GM19099 (cell line): ENCODE measurements around the gene MACROH2A2.
A peak's percentile ranks its signal among the peaks of the same experiment; 100 is the strongest.

ENCODE experiments used
- POLR2A ChIP-seq: IDR thresholded peaks from 3 replicates; pipeline ENCODE4 v1.6.1; 2011; ENCODE audit warnings: low read depth; ENCODE audit not compliant: insufficient read length; ENCODE audit errors: extremely low read depth

MACROH2A2 gene

GRCh38 chr10:70132098-70133029, 79.7 kb downstream of the MACROH2A2 start, which contains the start of gene AIFM2:
AIFM2 (minus strand) TSS chr10:70132825; CDS start chr10:70124084, 8,741 bp downstream.
- TF ChIP-seq POLR2A: peak; percentile 77

DNA sequence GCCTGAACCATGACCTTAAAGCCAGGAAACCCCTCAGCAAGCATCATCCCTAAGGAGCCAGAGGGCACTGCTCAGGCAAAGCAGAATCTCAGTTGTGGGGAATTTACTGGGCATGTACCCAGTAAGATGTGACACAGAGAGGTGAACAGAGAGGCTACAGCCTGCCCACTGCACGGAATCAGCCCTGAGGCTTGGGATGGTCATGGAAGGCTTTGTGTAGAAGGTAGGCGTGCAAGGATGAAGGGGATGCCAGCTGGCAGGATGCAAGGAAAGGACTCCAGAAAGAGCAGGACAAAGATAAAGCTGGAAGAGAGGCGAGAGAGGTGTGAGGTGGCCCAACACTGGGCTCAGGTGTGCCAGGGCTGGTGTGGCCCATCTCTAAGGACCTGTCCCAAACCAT, 82.4 kb downstream of the MACROH2A2 start:
- no peak for TF ChIP-seq POLR2A

- no peak for TF ChIP-seq POLR2A
Observed at GRCh38 chr10:70135684-70136083, 83.0 kb downstream of the MACROH2A2 start.

- TF ChIP-seq POLR2A: no peak
Observed at GRCh38 chr10:70137135-70137534, 84.5 kb downstream of the MACROH2A2 start.

- TF ChIP-seq POLR2A: no peak
Observed at GRCh38 chr10:70137927-70138883, 85.6 kb downstream of the MACROH2A2 start.

- TF ChIP-seq POLR2A: no peak
Observed at GRCh38 chr10:70139151-70139996, 86.7 kb downstream of the MACROH2A2 start.

- TF ChIP-seq POLR2A: no peak
Observed at GRCh38 chr10:70139997-70140250, 87.3 kb downstream of the MACROH2A2 start.

- TF ChIP-seq POLR2A: no peak
Observed at GRCh38 chr10:70140297-70140696, 87.7 kb downstream of the MACROH2A2 start.

DNA sequence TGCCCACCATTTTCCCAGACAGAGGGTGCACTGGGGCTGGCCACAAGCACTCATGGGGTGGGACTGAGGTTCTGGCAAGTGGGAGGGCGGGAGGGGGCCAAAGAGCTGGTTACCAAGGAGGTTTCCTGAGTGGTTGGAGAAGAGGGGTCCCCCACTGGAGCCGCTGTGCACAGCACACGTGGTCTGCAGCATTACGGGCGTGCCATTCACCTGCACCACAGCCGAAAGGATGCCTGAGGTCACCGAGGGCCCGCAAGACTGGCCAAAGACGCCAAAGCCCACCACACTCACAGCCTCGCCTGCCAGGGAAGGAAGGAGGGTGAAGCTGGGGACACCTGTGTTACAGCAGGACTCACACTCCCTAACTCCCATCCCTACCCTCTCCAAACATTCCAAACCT, 89.9 kb downstream of the MACROH2A2 start:
- no peak for TF ChIP-seq POLR2A

DNA sequence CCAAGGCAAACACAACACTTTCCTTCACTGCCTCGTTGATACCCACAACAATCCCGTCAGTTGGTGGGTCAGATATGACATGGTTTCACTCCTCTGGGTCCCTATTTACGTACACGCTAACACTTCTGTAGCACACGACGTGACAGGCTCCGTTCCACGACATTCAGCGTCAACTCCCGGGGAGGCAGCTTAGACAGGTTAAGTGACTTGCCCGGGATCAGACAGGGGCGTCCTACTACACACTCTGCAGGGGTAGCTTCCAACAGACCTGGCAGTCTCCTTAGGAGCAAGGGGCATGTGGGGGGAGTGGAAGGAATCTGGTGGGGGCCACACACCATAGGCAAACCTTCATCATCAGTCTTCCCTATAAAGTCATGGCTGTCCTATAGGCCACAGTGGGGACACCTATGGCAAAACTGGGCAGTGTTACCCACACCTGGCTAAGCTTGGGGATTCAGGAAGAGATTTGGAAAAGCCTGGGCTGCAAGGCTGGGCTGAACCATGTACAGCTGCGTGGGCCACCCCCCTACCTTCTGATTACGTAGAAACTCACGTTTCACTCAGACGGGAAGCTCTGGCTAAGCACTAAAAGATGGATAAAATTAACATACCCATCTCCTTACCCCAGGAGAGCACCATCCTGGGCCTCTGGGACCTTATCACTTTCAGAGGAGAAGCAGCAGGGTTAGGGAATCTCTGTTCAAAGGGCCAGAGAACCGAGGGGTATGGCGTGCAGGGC, 91.9 kb downstream of the MACROH2A2 start:
- TF ChIP-seq POLR2A: no peak

DNA sequence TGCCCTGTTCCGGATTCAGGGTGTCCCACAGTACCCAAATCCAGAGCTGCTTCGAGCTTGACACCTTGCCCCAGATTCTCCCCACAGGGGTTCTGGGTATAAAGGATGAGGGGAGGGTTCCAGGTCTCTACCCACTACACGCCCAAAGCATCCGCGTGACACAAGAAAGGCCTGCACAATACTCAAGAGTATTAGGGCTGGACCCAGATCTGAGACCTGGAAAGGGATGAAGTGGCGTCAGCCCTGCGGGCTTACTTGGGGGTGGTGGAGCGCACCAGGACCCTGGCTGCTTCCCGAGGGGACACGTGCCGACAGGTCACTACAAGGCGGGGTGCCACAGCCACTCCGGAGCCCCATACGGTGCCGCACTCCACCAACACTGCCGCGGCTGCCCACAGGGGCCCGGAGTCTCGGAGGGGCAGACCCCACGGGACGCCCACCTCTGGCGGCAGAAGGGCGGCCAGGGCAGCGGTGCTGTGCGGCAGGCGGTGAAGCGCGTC, 92.6 kb downstream of the MACROH2A2 start:
- no peak for TF ChIP-seq POLR2A

GRCh38 chr10:70145666-70146488, 93.2 kb downstream of the MACROH2A2 start:
- TF ChIP-seq POLR2A: peak; percentile 57
